Lower leg skin (tissue), 3 donors: ENCODE data around the gene ZNF749.

Experiments used
- POLR2A ChIP-seq, 2 donors: fragments of 450-650 bp; IDR thresholded peaks; one replicate each; pipeline ENCODE4 v1.6.1; 2016 to 2017; ENCODE audit warnings: antibody characterized with exemption in 2 of 2, mild to moderate bottlenecking in 1 of 2, moderate library complexity in 1 of 2
- TF ChIP-seq, protein P1 (sequence below), 3 donors: fragments of 450-650 bp; IDR thresholded peaks; one replicate each; pipeline ENCODE4 v1.5.1; 2016; ENCODE audit warnings: antibody characterized with exemption in 3 of 3, mild to moderate bottlenecking in 3 of 3, moderate library complexity in 2 of 3

DNA sequence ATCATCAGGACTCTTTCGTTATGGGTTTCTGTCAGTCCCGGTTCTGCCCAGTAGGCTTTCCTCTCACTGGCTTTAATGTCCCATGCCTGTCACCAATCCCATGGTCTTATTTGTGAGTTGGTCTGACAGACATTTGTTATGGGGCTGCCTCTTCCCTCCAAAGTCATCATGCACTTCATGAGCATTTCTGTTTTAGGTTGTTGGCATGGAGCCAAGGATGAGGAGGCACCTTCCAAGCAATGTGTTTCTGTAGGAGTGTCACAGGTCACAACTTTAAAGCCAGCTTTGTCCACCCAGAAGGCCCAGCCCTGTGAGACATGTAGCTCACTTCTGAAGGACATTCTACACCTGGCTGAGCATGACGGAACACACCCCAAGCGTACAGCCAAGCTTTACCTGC lies 15.7 kb upstream of the ZNF749 start:
- TF ChIP-seq, protein P1, sequence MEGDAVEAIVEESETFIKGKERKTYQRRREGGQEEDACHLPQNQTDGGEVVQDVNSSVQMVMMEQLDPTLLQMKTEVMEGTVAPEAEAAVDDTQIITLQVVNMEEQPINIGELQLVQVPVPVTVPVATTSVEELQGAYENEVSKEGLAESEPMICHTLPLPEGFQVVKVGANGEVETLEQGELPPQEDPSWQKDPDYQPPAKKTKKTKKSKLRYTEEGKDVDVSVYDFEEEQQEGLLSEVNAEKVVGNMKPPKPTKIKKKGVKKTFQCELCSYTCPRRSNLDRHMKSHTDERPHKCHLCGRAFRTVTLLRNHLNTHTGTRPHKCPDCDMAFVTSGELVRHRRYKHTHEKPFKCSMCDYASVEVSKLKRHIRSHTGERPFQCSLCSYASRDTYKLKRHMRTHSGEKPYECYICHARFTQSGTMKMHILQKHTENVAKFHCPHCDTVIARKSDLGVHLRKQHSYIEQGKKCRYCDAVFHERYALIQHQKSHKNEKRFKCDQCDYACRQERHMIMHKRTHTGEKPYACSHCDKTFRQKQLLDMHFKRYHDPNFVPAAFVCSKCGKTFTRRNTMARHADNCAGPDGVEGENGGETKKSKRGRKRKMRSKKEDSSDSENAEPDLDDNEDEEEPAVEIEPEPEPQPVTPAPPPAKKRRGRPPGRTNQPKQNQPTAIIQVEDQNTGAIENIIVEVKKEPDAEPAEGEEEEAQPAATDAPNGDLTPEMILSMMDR (IDR thresholded peaks at IDR 0.05) = no peak
- TF ChIP-seq POLR2A (IDR thresholded peaks at IDR 0.05) = no peak
